Measurements from ENCODE around the gene LRPPRC.

Gene LRPPRC

GRCh38 chr2:43837033-43837432 is 158.8 kb downstream of the LRPPRC start:
- TF ChIP-seq CTCF (conservative IDR thresholded peaks at IDR 0.05; ENCODE audit: low read depth, low read length), result no peak
- no peaks in the 10 kb centered on the region for H3K4me1 ChIP-seq (ENCODE audit: low read depth, poor library complexity, severe bottlenecking)
- no peak overlapping the region for H2AFZ ChIP-seq (ENCODE audit: low read depth)
- H3K79me2 ChIP-seq (ENCODE audit: insufficient read depth, low read depth), result no peaks in the 10 kb centered on the region
- no peaks in the 10 kb centered on the region for H4K20me1 ChIP-seq (ENCODE audit: insufficient read depth)
- H3K27me3 ChIP-seq (ENCODE audit: insufficient read depth, low read depth), result no peaks in the 10 kb centered on the region
- no peak overlapping the region for H3K4me3 ChIP-seq (IDR thresholded peaks at IDR 0.05; ENCODE audit: insufficient read depth, low read depth, low read length)
- H3K36me3 ChIP-seq (ENCODE audit: insufficient read depth), result no peaks in the 10 kb centered on the region
- no peak overlapping the region for H3K4me2 ChIP-seq
- no peak overlapping the region for H3K27ac ChIP-seq
- H3K9ac ChIP-seq, result no peak overlapping the region

Measured in KMS-11 (cell line).